Posterior vena cava (tissue), 2 donors: ENCODE data around the gene ERBB4. TPM values are rescaled to one million over a fixed set of nuclear protein-coding genes. Genes with fewer than 3 reads are reported as not detected.
"Not testable (repeated sequence)": the region's sequence is repeated elsewhere in the genome, so short reads cannot be mapped to it uniquely, and the experiment has no call there.

Experiments used
- DNase-seq: peaks from one replicate; pipeline ENCODE4 v3.0.0-alpha.2; 2020; ENCODE audit warnings: low spot score
- intact Hi-C, 2 donors: fragments of 100-400 bp; cut with DNase I; formaldehyde crosslinking; loops; one replicate each; pipeline versions ENCODE4 v1.14.1 to v1.14.2; 2022 to 2023
- total RNA-seq, 2 donors: library from RNA; stranded (reverse); fragmentation: NEBNext Ultra II Directional; extraction: Animal tissue kit (Norgen Biotek cat#: 25700); gene quantifications; one replicate each; pipeline ENCODE4 v1.2.1, GENCODE V29; 2021
- donor health status: DM: yes; HTN: yes; CAD: no.
- donor health status: DM: yes; HTN: yes; CAD: no.

ERBB4 gene
- total RNA-seq, 2 donors from 2014 or later, result 3.2 to 7.6 TPM

DNA sequence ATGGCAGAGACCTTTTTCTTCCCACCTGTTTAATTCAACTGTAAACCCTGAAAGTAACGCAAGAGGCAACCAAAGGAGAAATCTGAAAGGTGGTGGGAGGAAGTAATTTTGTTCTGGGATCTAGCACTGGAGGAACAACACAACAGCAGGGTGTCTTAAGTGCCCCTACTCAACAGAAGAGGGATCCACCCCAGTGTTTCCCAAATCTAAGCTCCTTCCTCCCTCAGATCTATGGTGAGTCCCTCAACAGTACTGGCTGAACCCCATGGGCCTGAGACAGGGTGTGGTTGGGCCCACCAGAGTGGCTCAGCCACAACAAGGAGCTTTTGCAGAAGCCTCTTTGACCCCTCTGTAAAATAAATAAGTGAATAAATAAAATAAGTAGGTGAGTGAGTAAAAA is 790.3 kb downstream of the ERBB4 start:
- intact Hi-C loops, result loop anchor here (10.0 kb wide), 2 partner anchors 806 to 826 kb away; no protein-coding TSS in a partner anchor

DNA sequence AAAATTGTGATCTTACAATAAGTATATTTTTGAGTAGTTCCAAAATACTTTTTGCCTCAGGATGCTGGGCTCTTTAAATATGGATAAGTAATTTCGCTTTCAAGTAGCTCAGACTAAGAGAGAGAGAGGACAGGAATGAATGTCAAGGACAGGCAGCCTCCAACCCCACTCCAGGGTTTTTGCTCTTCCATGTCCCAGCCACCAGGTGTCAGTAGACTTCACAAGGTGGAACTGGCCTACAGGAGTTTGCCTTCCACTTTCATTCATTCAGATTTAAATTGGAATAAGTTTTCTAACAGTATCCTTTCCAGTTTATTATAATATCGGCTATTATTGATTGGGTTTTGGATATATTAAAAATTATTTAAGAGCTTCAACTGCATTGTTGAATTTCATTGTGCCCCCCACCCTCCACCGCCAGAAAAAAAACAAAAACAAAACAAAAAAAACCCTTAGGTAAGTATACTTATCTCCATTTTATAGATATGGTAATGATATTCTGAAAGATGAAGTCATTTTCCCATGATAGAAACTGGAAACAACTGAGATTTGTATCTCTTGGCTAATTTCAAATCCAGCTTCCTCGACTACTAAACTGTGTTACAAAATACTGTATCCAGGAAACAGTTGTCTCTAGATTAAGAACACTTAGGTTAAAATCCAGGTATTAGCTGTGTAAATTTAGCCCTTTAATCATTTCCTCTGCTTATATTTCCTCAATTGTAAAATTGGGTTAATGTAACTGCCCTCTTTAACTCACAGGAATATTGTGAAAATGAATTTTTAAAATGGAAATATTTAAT is 793.1 kb downstream of the ERBB4 start:
- intact Hi-C loops, result loop anchor here (10.0 kb wide), 2 partner anchors 809 to 829 kb away; no protein-coding TSS in a partner anchor
- DNase-seq, result no peak

More for the DNA sequence above, 790.3 kb downstream of the ERBB4 start:
- DNase-seq, result no peak

DNA sequence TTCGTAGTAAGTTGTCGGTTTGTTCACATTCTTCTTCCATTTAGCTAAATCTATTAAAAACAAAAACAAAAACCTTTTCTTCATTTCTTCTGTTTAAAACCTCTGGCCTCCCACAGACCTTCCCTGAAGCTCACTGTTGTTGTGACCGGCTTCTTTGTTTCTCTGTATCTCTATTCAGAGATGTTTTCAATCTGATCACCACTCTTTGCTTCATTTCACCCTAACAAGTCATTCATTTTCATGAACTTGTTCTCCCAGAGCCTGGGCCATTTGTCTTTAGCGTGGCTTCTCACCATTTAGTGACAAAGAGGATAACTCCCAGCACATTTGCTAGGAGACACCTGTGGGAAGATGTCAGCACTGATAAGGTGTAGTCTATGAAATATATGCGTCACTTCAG is 794.2 kb downstream of the ERBB4 start:
- DNase-seq, result no peak
- intact Hi-C loops, result loop anchor here (10.0 kb wide), 2 partner anchors 810 to 830 kb away; no protein-coding TSS in a partner anchor

DNA sequence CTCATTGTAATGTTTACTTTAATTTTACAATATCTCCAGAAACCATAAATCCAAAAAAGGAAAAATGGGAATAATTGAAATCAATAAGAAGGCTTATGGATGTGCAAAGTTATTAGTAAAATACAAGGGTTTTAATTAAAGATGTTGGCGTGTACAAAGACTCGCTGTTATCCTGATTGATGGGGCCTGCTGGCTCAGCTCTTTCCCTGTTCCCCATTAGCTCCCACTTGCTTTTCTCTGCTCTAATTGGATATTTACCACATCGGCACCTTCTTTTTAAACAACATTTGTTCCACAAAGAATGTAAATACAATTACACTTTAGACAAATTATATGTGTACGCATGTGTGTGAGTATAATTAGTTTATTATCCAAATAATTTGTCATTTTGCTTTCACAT is 796.6 kb downstream of the ERBB4 start:
- no peak for DNase-seq
- intact Hi-C loops, result loop anchor here (10.0 kb wide), 2 partner anchors 813 to 833 kb away; no protein-coding TSS in a partner anchor

DNA sequence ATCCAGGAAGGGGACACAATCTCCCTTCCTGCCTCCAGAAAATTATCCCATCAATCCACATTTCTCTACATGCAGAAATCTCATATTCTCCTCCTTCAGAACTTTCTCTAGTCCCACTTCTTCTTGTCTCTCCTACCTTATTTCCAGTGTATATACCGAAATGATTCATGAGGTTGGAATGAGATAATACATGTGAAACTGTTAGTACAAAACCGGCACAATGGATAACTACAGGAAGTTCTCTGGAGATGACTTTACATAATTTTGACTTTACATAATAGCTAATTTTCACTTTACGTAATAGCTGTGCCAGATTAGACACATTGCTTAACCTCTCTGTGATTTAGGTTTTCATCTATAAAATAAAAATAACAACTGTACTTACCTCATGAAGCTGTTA is 801.3 kb downstream of the ERBB4 start:
- intact Hi-C loops, result no loop called here
- no peak for DNase-seq

DNA sequence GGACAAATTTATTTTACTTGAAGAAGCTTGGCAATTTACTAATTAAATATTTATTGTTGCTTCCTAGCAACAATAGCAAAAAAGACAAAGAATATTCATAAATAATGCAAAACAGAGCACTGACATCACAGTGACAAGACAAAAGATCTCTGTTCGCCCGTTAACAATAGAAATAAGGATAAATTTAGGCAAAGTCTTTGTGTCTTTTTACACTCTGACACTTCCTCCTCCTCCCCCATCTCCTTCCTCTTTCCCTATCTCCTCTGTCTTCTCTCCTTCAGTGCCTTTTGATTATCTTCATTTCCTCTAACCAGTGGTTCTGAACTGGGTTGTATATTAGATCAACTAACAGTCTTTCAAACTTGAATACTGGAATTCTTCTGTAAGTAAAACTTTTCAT is 808.4 kb downstream of the ERBB4 start:
- intact Hi-C loops, result no loop called here
- DNase-seq, result no peak

DNA sequence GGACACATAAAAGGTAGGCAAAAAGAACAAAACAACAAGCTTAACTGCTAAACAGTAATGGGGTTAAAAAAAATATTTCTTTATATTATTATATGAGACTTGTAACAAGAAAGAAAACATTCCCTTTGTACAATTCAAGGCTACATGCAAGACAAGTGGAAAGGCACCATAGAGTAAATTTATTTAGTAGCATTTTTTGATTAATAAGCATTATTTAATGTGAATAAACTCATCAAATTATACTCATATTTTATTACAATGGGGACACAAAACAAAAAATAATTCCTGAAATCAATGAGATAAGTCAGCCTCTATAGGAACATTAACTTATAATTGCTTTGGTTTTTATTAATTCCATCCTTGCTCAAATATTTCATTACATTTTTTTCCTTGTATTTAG is 809.2 kb downstream of the ERBB4 start:
- no peak for DNase-seq
- intact Hi-C loops, result no loop called here

DNA sequence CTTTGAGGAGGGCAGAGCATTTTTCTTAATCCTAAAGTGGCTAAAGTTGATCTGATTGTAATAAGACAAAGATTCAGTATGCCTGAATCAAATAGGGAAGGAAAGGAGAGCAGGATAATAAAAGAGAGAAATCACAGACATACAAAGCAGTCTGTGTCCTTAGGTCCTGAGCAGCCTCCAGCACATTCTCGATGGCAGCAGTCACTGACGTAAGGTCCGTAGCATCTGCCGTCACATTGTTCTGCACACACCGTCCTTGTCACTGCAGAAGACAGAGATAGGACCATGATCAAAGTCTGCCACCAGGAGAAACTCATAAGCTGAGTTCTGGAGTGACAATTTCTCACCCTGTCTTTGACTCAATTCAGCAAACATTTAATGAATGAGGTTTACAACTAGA is 813.7 kb downstream of the ERBB4 start:
- no peak for DNase-seq
- intact Hi-C loops, result no loop called here

DNA sequence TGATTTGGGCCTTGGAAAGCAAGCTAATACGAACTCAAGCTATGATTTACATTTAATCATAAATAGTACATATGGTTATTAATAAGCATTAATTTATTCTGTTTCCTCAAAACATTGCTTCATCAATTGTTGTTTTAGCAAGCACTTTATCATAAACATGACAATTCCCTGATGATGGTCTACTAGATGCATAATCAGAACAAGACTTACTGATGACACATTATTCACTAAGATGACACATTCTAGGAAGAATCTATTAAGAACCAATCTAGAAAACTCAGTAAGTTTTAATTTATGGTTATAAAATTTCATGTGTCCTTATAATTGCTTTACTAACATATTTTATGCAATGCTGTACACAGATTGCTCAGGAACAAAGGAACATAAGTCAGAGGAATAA is 815.2 kb downstream of the ERBB4 start:
- intact Hi-C loops, result no loop called here
- no peak for DNase-seq

DNA sequence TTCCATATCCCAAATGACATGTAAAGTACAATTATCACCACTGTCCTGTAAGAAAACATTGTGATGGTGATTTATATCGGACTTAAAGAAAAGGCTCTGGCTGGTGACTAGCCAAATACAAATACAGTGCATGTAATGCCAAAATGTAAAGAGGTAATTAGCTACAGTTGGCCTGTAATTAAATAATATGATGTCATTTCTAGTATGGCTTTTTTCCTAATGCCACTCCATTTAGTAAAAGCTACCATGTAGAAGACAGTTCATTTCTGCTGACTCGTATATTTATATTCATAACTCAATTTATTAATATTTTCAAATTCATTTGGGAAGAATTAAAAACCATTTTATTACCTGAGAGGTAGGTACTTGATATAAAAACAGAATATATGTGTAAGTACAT is 815.7 kb downstream of the ERBB4 start:
- intact Hi-C loops, result no loop called here
- DNase-seq, result no peak

DNA sequence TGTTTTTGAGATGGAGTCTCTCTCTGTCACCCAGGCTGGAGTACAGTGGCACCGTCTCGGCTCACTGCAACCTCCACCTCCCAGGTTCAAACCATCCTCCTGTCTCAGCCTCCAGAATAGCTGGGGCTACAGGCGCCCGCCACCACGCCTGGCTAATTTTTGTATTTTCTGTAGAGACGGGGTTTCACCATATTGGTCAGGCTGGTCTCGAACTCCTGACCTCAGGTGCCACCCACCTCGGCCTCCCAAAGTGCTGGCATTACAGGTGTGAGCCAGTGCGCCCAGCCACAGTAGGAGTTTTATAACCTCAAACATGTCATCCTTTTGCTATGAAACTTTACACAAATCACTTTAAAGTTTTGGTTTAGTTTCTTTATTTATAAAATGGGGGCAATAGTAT is 816.7 kb downstream of the ERBB4 start:
- intact Hi-C loops, DNase-seq: not testable (repeated sequence)

DNA sequence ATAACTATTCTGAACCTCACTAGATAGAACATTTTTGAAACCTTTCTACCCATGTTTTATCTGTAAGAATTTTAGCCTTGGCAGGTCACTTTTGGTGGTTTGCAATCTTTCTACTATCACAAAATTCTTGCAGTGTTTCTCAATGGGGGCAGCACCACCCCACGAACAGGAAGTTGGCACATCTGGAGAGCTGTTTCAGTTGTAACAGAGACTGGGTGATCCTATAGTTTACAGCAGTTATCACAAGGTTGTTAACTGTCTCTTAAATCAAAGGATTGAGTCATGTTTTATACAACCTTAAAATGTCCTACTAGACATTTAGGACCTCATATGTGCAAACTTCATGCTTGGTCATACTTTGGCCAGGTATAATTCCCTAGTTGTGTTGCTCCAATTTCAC is 829.2 kb downstream of the ERBB4 start:
- no peak for DNase-seq
- intact Hi-C loops, result no loop called here

DNA sequence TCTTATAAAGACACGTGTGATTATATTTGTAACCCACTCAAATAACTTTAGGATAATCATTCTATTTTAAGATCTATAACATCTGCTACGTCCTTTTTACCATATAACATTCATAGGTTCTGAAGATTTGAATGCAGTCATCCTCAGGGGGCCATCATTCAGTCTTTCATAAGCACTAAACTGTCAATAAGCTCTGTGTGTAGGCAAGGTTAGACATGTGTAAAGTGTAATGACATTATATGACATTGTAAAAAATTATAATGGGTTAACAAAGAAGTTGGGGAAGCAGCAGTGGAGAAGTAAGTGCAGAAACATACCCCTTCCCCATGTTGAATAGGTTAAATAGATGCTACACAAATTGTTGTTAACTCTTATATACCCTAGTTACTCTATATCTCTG is 845.9 kb downstream of the ERBB4 start:
- no peak for DNase-seq
- intact Hi-C loops, result no loop called here

DNA sequence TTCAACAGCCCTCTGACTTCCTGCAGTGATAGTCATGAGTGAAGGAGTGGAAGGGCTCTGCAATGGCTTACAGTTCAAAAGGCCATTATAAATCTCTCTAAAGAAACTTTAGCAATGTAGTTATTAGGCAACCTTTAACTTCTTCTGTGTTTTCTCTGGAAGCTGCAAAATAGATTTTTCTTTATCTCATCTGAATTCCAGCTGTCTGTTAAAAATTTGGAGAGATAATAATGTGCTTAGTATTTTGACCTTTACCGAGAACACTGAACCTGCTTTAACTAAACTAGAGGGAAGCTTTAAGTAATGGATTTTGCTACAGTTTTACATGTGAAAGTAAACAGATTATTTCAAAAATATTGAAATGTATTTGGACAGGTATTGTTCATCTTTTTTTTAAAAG is 847.9 kb downstream of the ERBB4 start:
- no peak for DNase-seq
- intact Hi-C loops, result no loop called here

DNA sequence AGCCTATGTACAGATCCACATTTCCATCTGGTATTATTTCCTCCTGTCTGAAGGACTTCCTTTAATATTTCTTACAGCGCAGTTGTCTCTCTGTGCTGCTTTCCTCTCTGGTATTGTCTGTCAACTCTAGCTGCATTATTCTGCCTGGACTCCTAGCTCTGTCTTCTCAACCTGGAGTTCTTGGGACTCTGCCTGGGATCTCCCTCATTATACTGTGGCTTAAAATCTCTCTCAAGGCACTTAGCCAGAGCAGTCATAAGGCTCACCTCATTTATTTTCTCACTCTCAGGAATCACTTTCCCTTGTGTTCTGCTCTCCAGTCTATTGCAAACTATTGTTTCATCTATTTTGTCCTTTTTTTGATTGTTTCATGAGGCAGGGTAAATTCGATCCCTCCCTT is 850.4 kb downstream of the ERBB4 start:
- no peak for DNase-seq

DNA sequence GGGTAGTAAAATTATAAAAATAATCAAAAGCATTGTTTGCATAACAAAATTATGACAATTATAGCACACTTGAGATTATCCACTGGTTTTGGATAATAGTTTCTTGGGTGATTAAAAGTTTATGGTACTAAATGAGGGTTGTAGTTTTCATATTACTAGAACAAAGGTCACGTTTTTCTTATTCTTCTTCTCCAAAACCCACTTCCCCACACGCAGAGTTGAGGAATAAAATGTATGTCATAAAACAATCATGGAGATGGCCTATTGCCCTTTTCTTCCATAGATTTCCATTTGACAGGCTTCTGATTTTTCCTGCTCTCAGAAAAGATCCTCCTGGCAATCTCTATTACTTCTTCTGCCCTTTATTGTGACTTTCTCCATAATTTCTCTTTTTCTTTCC is 863.9 kb downstream of the ERBB4 start:
- intact Hi-C loops, result no loop called here
- no peak for DNase-seq

More for the DNA sequence above, 850.4 kb downstream of the ERBB4 start:
- intact Hi-C loops, result no loop called here

DNA sequence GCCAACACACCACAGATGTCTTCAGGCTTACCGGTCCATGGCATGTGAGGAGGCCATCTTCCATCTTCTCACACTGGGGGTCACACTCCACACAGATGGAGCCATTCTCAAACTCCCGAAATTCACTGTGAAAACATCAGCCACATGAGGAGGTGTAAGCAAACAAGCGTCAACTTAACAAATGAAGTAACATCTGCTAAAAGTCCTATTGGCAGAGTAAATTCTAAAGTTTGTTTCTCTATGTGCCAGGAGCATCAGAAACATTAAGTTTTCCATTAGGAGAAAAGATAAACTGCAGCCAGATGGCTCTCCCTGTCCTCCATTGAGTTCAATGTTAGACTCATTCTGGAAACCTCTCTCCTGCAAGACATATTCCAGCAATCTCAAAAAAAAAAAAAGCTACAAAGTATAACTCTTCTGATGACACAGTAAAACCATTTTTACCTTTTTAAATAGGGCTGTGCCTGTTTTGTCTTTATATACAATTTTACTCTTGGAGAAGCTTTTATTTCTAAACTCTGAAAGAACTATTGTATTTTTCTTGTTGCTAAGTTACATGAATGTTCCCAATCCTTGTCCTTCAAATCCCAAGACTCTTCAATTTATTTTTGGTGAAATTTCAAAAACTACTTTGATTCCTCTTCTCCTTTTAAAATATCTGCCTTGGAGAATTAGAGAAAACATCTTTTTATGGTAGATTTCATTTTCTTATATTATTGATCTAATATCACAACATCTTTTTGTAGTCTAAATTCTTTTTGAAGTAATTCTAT is 865.3 kb downstream of the ERBB4 start:
- intact Hi-C loops, result no loop called here
- DNase-seq, result no peak

DNA sequence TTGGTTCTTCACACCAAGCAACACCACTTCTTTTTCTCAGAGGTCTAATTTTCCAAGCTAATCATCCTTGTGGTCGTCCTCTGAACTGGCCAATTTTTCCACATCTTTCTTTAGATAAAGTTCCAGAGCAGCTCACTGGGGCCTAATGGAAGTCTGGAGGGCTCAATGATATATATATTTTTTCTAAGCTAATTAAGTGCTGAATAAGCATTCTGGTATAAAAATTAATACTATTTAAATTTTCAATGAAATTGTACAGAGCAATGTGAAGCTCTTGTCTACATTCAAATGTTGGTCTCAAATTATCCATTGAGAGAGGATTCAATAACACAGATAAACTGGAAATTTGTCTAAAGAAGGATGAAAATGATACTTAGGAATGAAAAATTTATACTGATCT is 866.6 kb downstream of the ERBB4 start:
- DNase-seq, result no peak
- intact Hi-C loops, result no loop called here

DNA sequence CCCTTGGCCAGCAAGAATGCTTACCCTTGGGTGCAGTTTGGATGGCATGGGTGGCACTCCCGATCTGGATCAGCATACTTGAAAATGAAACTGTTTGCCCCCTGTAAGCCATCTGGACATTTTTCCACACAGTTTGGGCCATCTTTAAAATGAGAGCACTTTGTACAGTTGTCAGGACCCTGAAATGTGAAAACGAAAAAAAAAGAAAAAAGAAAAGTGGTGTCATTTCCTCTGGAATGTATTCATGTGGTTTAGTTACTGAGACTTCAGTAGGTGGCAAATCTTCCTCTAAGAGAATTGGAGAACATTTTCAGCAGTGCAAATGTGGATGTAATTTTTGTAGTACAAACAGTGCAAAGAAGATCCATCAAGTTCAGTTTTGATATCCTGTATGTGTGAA is 873.3 kb downstream of the ERBB4 start:
- intact Hi-C loops, result no loop called here
- DNase-seq, result no peak

DNA sequence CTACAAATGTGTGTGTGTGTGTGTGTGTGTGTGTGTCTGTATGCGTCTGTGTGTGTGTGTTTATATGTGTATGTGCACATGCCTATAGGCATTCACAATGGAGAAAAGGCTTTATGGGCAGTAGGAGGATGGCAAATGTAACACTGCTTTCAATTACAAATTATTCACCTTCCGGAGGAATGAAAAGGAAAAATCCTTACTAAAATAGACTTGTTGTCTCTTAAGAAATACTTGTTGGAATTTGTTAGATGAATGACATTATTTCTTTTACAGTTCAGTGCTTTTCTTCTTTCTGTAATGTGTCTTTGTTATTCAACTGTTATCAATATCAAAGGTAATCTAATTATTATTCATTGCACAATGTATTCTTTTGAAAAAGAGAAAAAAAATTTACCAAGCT is 874.3 kb downstream of the ERBB4 start:
- intact Hi-C loops, result no loop called here
- DNase-seq, result no peak
